A549 (cell line): ENCODE measurements around the gene NHLRC2. TPM values are rescaled to one million over a fixed set of nuclear protein-coding genes. Genes with fewer than 3 reads are reported as not detected.

Source experiments
- ATAC-seq, 2 experiments: fragments of 200-7000 bp in 1 of 2; fragments of >200 bp in 1 of 2; cut with Nextera tagmentation in 1 of 2; cut with Tn5 transposase in 1 of 2; 3 replicates each; pipeline versions ENCODE4 v1.8.0 to v1.9.1; 2018 to 2020; ENCODE audit warnings: mild to moderate bottlenecking in 1 of 2, moderate library complexity in 1 of 2
- CTCF ChIA-PET: fragments of 300-600 bp; sonication (Branson Sonifier 250); formaldehyde crosslinking; extraction: SDS; loops from one replicate; lab custom pipeline; 2021; ENCODE audit warnings: antibody characterized with exemption, inconsistent platforms; lab: Yijun Ruan, JAX
- POLR2A ChIA-PET: fragments of 350-600 bp; formaldehyde crosslinking; extraction: SDS; loops from one replicate; lab custom pipeline; 2021; ENCODE audit warnings: antibody characterized with exemption, inconsistent platforms; lab: Yijun Ruan, JAX
- DNase-seq, 2 experiments: peaks; one replicate each; pipeline versions ENCODE4 v3.0.0 to v3.0.0-alpha.2; 2011 to 2016; ENCODE audit warnings: low read depth in 1 of 2, low spot score in 1 of 2
- FAIRE-seq: peaks from 2 replicates; lab custom pipeline; 2011; peaks lifted over from hg19 to GRCh38; lab: Jason Lieb, UNC
- H3K27ac ChIP-seq, 2 experiments: fragments of >200 bp; sonication (Bioruptor Twin); formaldehyde crosslinking; 3 replicates each; pipeline ENCODE4 v1.5.1; 2016 to 2017
- H3K4me1 ChIP-seq: fragments of >200 bp; sonication (Bioruptor Twin); formaldehyde crosslinking; 3 replicates; pipeline ENCODE4 v1.6.1; 2016
- H3K4me2 ChIP-seq: fragments of >200 bp; sonication (Bioruptor Twin); formaldehyde crosslinking; 3 replicates; pipeline ENCODE4 v1.6.1; 2016
- H3K4me3 ChIP-seq: fragments of >200 bp; sonication (Bioruptor Twin); formaldehyde crosslinking; 3 replicates; pipeline ENCODE4 v1.5.1; 2016
- H3K9me3 ChIP-seq: fragments of >200 bp; sonication (Bioruptor Twin); formaldehyde crosslinking; 3 replicates; pipeline ENCODE4 v1.6.1; 2016
- CBX2 ChIP-seq: fragments of 200-600 bp; sonication (generic); IDR thresholded peaks from 2 replicates; pipeline ENCODE4 v1.6.1; 2016; ENCODE audit warnings: low read depth, mild to moderate bottlenecking, borderline replicate concordance
- CEBPB ChIP-seq, 2 experiments: fragments of >200 bp in 1 of 2; sonication (Bioruptor Twin) in 1 of 2; formaldehyde crosslinking in 1 of 2; IDR thresholded peaks; 2 replicates each; pipeline ENCODE4 v1.6.1; 2012 to 2016
- CHD4 ChIP-seq: fragments of 200-600 bp; sonication (generic); IDR thresholded peaks from 2 replicates; pipeline ENCODE4 v1.6.1; 2016; ENCODE audit warnings: antibody characterized with exemption, mild to moderate bottlenecking, borderline replicate concordance
- EHF ChIP-seq: fragments of 250-450 bp; sonication (Bioruptor Pico); IDR thresholded peaks from 2 replicates; pipeline ENCODE4 v1.5.0; 2020; ENCODE audit warnings: mild to moderate bottlenecking
- EP300 ChIP-seq, 2 experiments: fragments of >200 bp; sonication (Bioruptor Twin); formaldehyde crosslinking; IDR thresholded peaks; 2 replicates in 1 of 2; 3 replicates in 1 of 2; pipeline ENCODE4 v1.6.1; 2016 to 2017
- FOSB ChIP-seq: fragments of 250-450 bp; sonication (Bioruptor Pico); IDR thresholded peaks from 2 replicates; pipeline ENCODE4 v1.5.0; 2020; ENCODE audit warnings: mild to moderate bottlenecking, moderate library complexity
- FOXS1 ChIP-seq: fragments of 250-450 bp; sonication (Bioruptor Pico); IDR thresholded peaks from 2 replicates; pipeline ENCODE4 v1.5.0; 2020; ENCODE audit warnings: mild to moderate bottlenecking, moderate library complexity
- GATA3 ChIP-seq: IDR thresholded peaks from 2 replicates; pipeline ENCODE4 v1.6.1; 2012; ENCODE audit warnings: borderline replicate concordance
- HEYL ChIP-seq: fragments of 250-450 bp; sonication (Bioruptor Pico); IDR thresholded peaks from 2 replicates; pipeline ENCODE4 v1.8.0; 2021; ENCODE audit warnings: mild to moderate bottlenecking, moderate library complexity
- HOXA7 ChIP-seq: fragments of 250-450 bp; sonication (Bioruptor Pico); IDR thresholded peaks from 2 replicates; pipeline ENCODE4 v1.5.0; 2020; ENCODE audit warnings: mild to moderate bottlenecking, moderate library complexity
- HOXB13 ChIP-seq: fragments of 250-450 bp; sonication (Bioruptor Pico); IDR thresholded peaks from 2 replicates; pipeline ENCODE4 v1.5.0; 2020; ENCODE audit warnings: low read depth, mild to moderate bottlenecking, moderate library complexity
- JUN ChIP-seq, 2 experiments: fragments of >200 bp; sonication (Bioruptor Twin); formaldehyde crosslinking; IDR thresholded peaks; 2 replicates in 1 of 2; 3 replicates in 1 of 2; pipeline ENCODE4 v1.6.1; 2016 to 2017
- KDM1A ChIP-seq: fragments of 200-600 bp; sonication (generic); IDR thresholded peaks from 2 replicates; pipeline ENCODE4 v1.6.1; 2016; ENCODE audit warnings: low read depth, mild to moderate bottlenecking
- MAX ChIP-seq: IDR thresholded peaks from 2 replicates; pipeline ENCODE4 v1.6.1; 2012
- MYC ChIP-seq: IDR thresholded peaks from 2 replicates; pipeline ENCODE4 v1.6.1; 2012; ENCODE audit warnings: mild to moderate bottlenecking, inconsistent platforms, low read length, improper control_type of control experiment, borderline replicate concordance
- NFE2L2 ChIP-seq: fragments of 150-350 bp; conservative IDR thresholded peaks from 2 replicates; pipeline ENCODE4 v1.6.1; 2014; ENCODE audit warnings: low read length
- NR3C1 ChIP-seq: fragments of >200 bp; sonication (Bioruptor Twin); formaldehyde crosslinking; IDR thresholded peaks from 3 replicates; pipeline ENCODE4 v1.6.1; 2017
- PHF8 ChIP-seq: fragments of 200-600 bp; sonication (generic); IDR thresholded peaks from 2 replicates; pipeline ENCODE4 v1.6.1; 2016; ENCODE audit warnings: low read depth, mild to moderate bottlenecking, antibody characterized with exemption, moderate library complexity, borderline replicate concordance
- POLR2A ChIP-seq: IDR thresholded peaks from 2 replicates; pipeline ENCODE4 v1.6.1; 2012; ENCODE audit warnings: mild to moderate bottlenecking, low read length
- POLR2AphosphoS2 ChIP-seq: conservative IDR thresholded peaks from 2 replicates; pipeline ENCODE4 v1.6.1; 2012; ENCODE audit warnings: low read length, improper control_type of control experiment, inconsistent platforms
- RAD21 ChIP-seq, 2 experiments: fragments of >200 bp in 1 of 2; sonication (Bioruptor Twin) in 1 of 2; formaldehyde crosslinking in 1 of 2; IDR thresholded peaks in 1 of 2; conservative IDR thresholded peaks in 1 of 2; 2 replicates in 1 of 2; 3 replicates in 1 of 2; pipeline ENCODE4 v1.6.1; 2012 to 2018; ENCODE audit warnings: inconsistent platforms in 1 of 2
- RCOR1 ChIP-seq: fragments of 150-350 bp; IDR thresholded peaks from 2 replicates; pipeline ENCODE4 v1.6.1; 2014; ENCODE audit warnings: antibody characterized with exemption, low read length, low read depth
- RNF2 ChIP-seq: fragments of 200-600 bp; sonication (generic); IDR thresholded peaks from 2 replicates; pipeline ENCODE4 v1.6.1; 2016; ENCODE audit warnings: low read depth, mild to moderate bottlenecking, antibody characterized with exemption, moderate library complexity, borderline replicate concordance
- SMC3 ChIP-seq: fragments of >200 bp; sonication (Bioruptor Twin); formaldehyde crosslinking; IDR thresholded peaks from 3 replicates; pipeline ENCODE4 v1.6.1; 2018; ENCODE audit warnings: inconsistent platforms
- TFCP2L1 ChIP-seq: fragments of 250-450 bp; sonication (Bioruptor Pico); IDR thresholded peaks from 2 replicates; pipeline ENCODE4 v1.5.0; 2021; ENCODE audit warnings: mild to moderate bottlenecking
- USF2 ChIP-seq: fragments of 450-650 bp; IDR thresholded peaks from 2 replicates; pipeline ENCODE4 v1.6.1; 2014; ENCODE audit warnings: antibody characterized with exemption
- ZC3H11A ChIP-seq: fragments of 450-650 bp; IDR thresholded peaks from 2 replicates; pipeline ENCODE4 v1.6.1; 2014; ENCODE audit warnings: antibody characterized with exemption, mild to moderate bottlenecking
- WGBS: methylation state at CpG from one replicate; pipeline ENCODE4 v1.1.6; 2017; ENCODE audit errors: missing lambda C conversion rate; 5-methylcytosine and 5-hydroxymethylcytosine counted together
- polyA plus RNA-seq, 4 experiments: library from polyadenylated mRNA; depleted of rRNA in 3 of 4; stranded (reverse); fragments of >200 nt; fragmentation: RNase III in 1 of 4; extraction: RNeasy Plus Mini Kit Qiagen cat#74134 plus additional on column Dnase treatment in 1 of 4; gene quantifications; 2 replicates in 3 of 4; 3 replicates in 1 of 4; pipeline ENCODE4 v1.2.3, GENCODE V29; 2011 to 2017

NHLRC2 gene
- polyA plus RNA-seq, 2 of the 4 experiments (the other 2 are of a cell fraction), result 4.9 to 17.3 TPM

- CTCF ChIA-PET, result interaction anchor here (0.5 kb wide), 1 partner anchor 80 kb away, joined by 3 read pairs; no protein-coding TSS in a partner anchor
These were observed 11.4 kb downstream of the NHLRC2 start for GRCh38 chr10:113865901-113866300.

GRCh38 chr10:113866551-113867394 is 12.3 kb downstream of the NHLRC2 start:
- H3K9me3 ChIP-seq, result peaks cover 3% of the 10 kb centered on the region
- ChIA-PET CTCF (interaction anchor here (0.9 to 1.0 kb wide), 2 partner anchors 67 to 437 kb away, joined by 3 read pairs; no protein-coding TSS in a partner anchor), POLR2A (no interaction called here)
- no peak overlapping the region for H3K27ac ChIP-seq
- 94% methylated on average over 5 of the region's 5 CpGs for WGBS
- DNase-seq (no peak), ATAC-seq (no peak), FAIRE-seq (no peak)
- no peak overlapping the region for H3K4me2 ChIP-seq
- TF ChIP-seq EP300 (IDR thresholded peaks at IDR 0.05), result no peak
- no peak for TF ChIP-seq FOSB (CRISPR knock-in tag)
- TF ChIP-seq ZC3H11A, result no peak
- TF ChIP-seq HEYL (CRISPR knock-in tag), result no peak
- TF ChIP-seq KDM1A, result no peak
- TF ChIP-seq SMC3, result no peak
- no peak for TF ChIP-seq CHD4
- no peaks in the 10 kb centered on the region for H3K4me1 ChIP-seq
- H3K4me3 ChIP-seq, result no peak overlapping the region

More at GRCh38 chr10:113865901-113866300, 11.4 kb downstream of the NHLRC2 start:
- no peak overlapping the region for H3K27ac ChIP-seq
- FAIRE-seq (no peak), ATAC-seq (no peak), DNase-seq (no peak)
- H3K4me3 ChIP-seq, result no peak overlapping the region
- no peaks in the 10 kb centered on the region for H3K4me1 ChIP-seq
- 96% methylated on average over 3 of the region's 3 CpGs for WGBS
- no peak overlapping the region for H3K4me2 ChIP-seq
- POLR2A ChIA-PET, result no interaction called here
- no peaks in the 10 kb centered on the region for H3K9me3 ChIP-seq
- no peak for TF ChIP-seq RCOR1
- no peak for TF ChIP-seq PHF8
- TF ChIP-seq HOXB13 (CRISPR knock-in tag), result no peak
- no peak for TF ChIP-seq RAD21 (conservative IDR thresholded peaks at IDR 0.05 in 1 of 2, IDR thresholded peaks at IDR 0.05 in 1 of 2)
- TF ChIP-seq RNF2, result no peak
- no peak for TF ChIP-seq HOXA7
- TF ChIP-seq JUN (IDR thresholded peaks at IDR 0.05), result no peak
- no peak for TF ChIP-seq KDM1A
- TF ChIP-seq EP300 (IDR thresholded peaks at IDR 0.05), result no peak
- TF ChIP-seq MYC, result no peak
- no peak for TF ChIP-seq POLR2AphosphoS2
- TF ChIP-seq FOSB (CRISPR knock-in tag), result no peak
- TF ChIP-seq FOXS1 (CRISPR knock-in tag), result no peak
- no peak for TF ChIP-seq MAX
- no peak for TF ChIP-seq USF2
- TF ChIP-seq CHD4, result no peak
- no peak for TF ChIP-seq CEBPB (IDR thresholded peaks at IDR 0.05)
- TF ChIP-seq, all 56 proteins: peak for 0

GRCh38 chr10:113867904-113868303 is 13.4 kb downstream of the NHLRC2 start:
- WGBS, result 92% methylated on average over 4 of the region's 4 CpGs
- Histone ChIP-seq H3K9me3 (peaks cover 13% of the 10 kb centered on the region), H3K4me2 (no peak overlapping the region), H3K4me3 (no peak overlapping the region), H3K4me1 (no peaks in the 10 kb centered on the region), H3K27ac (no peak overlapping the region)
- ChIA-PET POLR2A (no interaction called here), CTCF (interaction anchor here (0.7 to 0.9 kb wide), 2 partner anchors 10 to 436 kb away, joined by 3 to 4 read pairs; no protein-coding TSS in a partner anchor)
- TF ChIP-seq MAX (no peak), GATA3 (no peak), EHF (CRISPR knock-in tag) (no peak), CBX2 (no peak), RCOR1 (no peak), NFE2L2 (no peak), EP300 (IDR thresholded peaks at IDR 0.05) (no peak), TFCP2L1 (CRISPR knock-in tag) (no peak), POLR2AphosphoS2 (no peak), FOXS1 (CRISPR knock-in tag) (no peak), NR3C1 (no peak), POLR2A (no peak)
- no peak for FAIRE-seq
- no peak for DNase-seq
- no peak for ATAC-seq
